Measurements from ENCODE around the gene KCND3.

GRCh38 chr1:111821121-111821745 lies 168.2 kb downstream of the KCND3 start:
- TF ChIP-seq CTCF (IDR thresholded peaks at IDR 0.05) (no peak), EP300 (IDR thresholded peaks at IDR 0.05) (no peak), POLR2AphosphoS5 (IDR thresholded peaks at IDR 0.05) (no peak)
